HTERT RPE-1 (cell line): Measurements from ENCODE around the gene SAMD7.

Experiments
- in situ Hi-C: fragments of 300-500 bp; cut with MboI; formaldehyde crosslinking; loops from 4 replicates; pipeline ENCODE4 v1.14.3; 2020; ENCODE audit warnings: low sequenced_read_pairs

SAMD7 gene

DNA sequence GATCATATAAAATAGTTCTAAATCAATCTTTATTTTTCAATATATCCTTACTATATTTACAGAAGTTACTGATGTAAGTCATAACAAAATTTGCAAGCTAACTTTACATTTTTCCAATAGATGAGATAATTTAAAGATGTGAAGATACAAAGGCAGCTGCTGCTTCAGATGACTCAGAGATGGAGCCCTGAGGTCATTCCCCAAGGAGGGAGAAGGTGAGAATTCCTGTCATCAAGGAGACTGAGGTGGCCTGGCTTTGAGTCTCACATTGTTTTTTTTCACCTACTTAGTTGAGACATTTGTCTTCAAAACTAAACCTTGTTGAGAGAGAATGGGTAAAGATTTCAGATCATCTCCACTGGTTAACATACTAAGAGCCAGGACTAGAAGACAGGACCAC, 3.9 kb upstream of the SAMD7 start:
- in situ Hi-C loops = no loop called here

- in situ Hi-C loops = no loop called here
Measured at GRCh38 chr3:169907944-169908343, 3.4 kb upstream of the SAMD7 start.

- in situ Hi-C loops = no loop called here
Measured at GRCh38 chr3:169913323-169913722, 2.0 kb downstream of the SAMD7 start.

DNA sequence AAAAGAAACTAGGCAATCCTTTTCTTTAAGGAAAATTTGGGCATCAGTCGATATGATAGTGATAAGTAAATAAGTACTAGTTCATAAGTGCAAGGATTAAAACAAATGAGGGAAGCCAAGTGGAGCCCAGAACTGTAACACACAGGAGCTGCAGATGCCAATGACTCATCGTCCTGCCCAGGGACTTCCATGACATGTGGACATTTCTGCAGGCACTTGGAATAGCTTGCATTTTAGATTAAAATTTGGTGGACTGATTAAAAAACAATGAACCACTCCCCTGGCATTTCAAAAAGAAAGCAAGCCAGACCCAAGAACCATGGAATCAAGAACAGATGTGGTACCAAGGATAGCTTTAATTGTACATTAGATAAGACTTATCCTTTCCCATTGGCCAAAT, 2.9 kb downstream of the SAMD7 start:
- in situ Hi-C loops = no loop called here

- in situ Hi-C loops = no loop called here
Measured at GRCh38 chr3:169923189-169923588, 11.8 kb downstream of the SAMD7 start.

- in situ Hi-C loops = no loop called here
Measured at GRCh38 chr3:169923831-169924230, 12.5 kb downstream of the SAMD7 start.

DNA sequence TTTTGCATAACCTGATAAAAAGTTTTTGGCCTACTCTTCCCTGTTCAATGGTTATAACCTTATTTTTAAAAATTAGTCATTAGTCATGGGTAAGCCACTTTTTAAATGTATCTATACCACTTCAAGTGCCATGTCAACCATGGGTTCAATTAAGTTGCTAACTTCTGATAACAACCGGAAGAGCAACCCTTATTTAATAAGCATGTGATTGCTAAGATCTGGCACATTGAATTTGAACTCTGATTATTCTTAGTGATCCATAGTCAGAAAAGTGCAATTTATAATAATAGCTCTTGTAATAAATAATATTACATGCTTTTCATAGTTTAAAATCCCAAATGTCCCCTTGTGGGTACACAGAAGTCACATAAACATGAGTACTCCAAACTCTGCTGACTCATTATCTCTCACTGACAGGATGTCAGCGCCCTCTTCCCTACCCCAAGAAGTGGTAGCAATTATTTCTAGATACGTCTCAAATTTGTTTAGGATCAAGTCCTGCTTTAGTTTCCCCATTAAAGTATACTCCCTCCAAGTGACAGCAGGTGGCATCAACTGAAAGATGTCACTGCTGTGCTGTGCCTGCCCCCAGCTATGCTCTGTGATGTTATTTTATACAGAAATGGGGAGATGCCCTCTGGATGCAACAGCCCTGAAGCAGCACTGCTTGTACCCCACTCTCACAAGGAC, 18.6 kb downstream of the SAMD7 start:
- in situ Hi-C loops = no loop called here

- in situ Hi-C loops = no loop called here
Measured at GRCh38 chr3:169930843-169931242, 19.5 kb downstream of the SAMD7 start.

GRCh38 chr3:169931747-169932520, 20.6 kb downstream of the SAMD7 start:
- in situ Hi-C loops = no loop called here

DNA sequence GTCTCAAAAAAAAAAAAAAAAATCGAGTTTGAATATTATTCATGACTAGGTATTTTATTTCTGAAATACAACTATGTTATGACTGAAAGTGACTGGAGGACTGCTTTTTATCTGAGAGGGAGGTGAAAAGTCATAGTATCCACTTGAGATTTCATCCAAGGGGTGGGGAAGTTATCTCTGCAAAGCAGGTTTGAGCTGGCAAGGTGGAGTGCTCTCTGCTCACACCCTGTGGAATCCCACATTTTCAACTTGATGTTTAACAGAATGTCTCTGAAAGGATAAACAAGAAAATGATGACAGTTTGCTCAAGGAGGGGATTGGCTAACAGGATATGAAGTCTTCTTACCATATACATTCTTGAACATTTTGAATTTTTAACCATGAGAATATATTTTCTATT, 27.9 kb downstream of the SAMD7 start:
- in situ Hi-C loops = no loop called here

GRCh38 chr3:169939751-169940150, 28.4 kb downstream of the SAMD7 start:
- in situ Hi-C loops = no loop called here

DNA sequence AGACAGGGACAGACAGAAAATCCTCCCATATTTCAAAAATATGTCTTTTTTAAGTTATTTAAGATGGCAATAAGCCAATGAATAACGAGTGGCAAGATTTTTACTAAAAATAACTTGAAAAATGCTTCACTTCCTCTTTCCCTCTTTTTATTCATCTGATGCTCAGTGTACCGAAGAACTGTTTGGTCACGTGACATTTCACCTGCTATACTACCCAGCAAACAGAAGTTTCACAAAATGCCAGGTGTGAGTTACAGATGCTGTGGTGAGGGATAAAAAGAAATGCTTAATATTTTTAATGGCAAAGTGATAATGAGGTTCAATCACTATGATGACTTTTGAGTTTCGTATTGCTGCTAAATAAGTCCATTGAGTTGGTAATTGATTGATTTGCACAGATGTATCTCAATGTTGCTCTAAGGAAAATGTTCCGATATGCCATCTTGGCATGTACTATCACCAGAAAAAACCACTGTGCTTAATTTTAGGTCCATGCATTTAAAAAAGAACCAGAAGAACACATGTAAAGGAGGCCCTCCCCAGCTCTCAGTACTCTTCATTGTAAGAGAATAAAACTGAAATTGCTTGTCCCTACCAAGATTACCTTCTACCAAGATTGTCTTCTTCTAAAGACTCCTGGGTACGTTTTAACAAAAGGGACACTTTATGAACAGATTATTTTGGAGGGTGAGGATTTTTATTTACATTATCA, 29.3 kb downstream of the SAMD7 start:
- in situ Hi-C loops = no loop called here

DNA sequence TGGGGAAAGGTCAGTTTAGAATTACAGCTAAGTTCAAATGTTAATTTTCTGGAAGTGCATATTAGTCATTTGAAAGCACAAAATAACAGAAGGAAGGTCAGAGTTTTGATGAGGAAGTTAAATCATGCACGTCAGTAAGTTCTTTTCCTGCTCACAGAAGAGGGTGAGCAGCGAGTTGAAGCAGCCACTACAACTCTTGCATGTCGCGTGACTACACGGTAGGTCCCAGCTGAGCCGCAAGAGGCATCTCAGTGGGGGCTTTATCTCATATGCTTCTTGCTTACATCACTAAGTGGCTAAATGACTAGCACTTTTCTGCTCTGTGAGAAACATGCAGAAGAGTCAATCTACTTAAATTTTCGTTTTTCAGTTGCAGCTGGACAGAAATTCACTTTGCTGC, 33.9 kb downstream of the SAMD7 start:
- in situ Hi-C loops = no loop called here

DNA sequence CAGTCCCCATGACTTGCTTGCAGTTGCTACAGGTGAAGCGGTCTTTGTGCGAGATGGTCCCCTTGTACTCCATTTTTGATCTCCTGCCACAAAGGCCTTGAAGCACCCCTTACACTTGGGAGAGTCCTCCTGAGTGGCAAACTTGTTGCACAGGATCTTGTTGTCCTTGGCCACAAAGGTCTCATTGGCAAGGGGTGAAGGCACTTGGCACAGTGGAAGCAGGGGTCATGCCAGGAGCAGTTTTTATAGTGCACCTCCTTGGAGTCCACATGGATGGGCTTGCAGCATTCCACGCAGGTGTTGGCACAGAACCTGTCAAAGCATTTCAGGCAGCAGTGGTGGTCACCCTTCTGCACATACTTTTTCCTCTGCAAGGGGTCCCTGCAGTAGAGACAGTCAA, 35.0 kb downstream of the SAMD7 start:
- in situ Hi-C loops = no loop called here

GRCh38 chr3:169948559-169949448, 37.4 kb downstream of the SAMD7 start:
- in situ Hi-C loops = no loop called here

- in situ Hi-C loops = no loop called here
Measured at GRCh38 chr3:169952045-169952444, 40.7 kb downstream of the SAMD7 start.

DNA sequence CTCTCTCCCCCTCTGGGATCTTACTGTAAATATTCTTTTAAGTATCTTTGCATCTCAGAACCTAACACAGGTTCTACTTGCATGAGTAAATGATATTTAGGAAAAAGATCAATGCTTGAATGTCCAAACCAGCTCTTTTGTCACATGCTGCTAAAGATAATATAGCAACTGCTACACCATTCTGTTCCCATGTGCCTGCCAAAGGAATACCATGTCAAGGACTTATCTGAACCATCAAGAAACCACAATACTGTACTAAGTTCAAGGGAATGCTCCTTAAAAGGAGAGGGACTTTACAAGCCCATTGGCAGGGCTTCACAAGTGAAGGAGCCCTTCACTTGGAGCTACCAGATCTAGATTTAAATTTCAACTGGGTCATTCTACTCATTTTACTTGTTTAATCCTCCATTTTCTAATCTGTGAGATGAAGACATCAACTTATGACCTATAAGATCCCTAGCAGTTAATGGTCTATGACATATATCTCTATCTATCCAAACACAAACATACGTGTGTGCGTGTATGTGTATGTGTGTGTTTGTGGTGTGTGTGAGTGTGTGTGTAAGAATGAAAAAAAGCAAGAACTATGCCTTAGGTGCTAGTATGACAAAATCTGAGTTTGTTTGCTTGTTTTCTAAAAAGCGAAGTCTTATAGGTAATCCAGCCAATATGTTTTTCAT, 42.2 kb downstream of the SAMD7 start:
- in situ Hi-C loops = no loop called here

- in situ Hi-C loops = no loop called here
Measured at GRCh38 chr3:169954142-169954756, 42.9 kb downstream of the SAMD7 start.

GRCh38 chr3:169955406-169955805, 44.0 kb downstream of the SAMD7 start:
- in situ Hi-C loops = no loop called here

DNA sequence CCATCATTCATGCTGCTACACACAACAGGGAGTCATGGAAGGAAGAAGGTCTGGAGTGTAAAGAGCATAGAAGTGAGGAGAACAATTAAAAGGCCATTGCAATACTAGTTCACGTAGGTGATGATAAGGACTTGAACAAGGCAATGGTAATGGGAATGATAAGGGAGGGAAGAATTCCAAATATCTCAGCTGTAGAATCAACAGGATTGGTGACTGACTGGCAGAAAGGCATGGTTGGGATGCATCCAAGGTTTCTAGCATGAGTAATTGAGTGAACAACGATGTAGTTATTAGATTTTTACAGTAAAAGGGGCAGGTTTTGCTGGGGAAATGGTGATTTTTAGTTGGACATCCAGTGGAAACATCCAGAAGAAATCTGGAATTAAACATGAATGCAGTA, 52.8 kb downstream of the SAMD7 start:
- in situ Hi-C loops = no loop called here
